H1 (cell line): ENCODE results near the gene GMEB1. TPM values are rescaled to one million over a fixed set of nuclear protein-coding genes. Genes with fewer than 3 reads are reported as not detected.

Experiments used
- CBX5 ChIP-seq: fragments of 300-800, 300-1000 bp; sonication (generic); IDR thresholded peaks from 2 replicates; pipeline ENCODE4 v1.7.1; 2016; ENCODE audit warnings: antibody characterized with exemption, low read length, low read depth
- SAP30 ChIP-seq: fragments of 300-600 bp; sonication (generic); IDR thresholded peaks from 2 replicates; pipeline ENCODE4 v1.7.1; 2012; ENCODE audit warnings: low read length, moderate library complexity, mild to moderate bottlenecking, inconsistent platforms; ENCODE audit not compliant: insufficient read depth, insufficient replicate concordance
- SIX5 ChIP-seq: IDR thresholded peaks from 2 replicates; pipeline ENCODE4 v1.6.1; 2011; ENCODE audit warnings: mild to moderate bottlenecking, low read depth, low read length
- polyA plus RNA-seq, 7 experiments: library from polyadenylated mRNA; depleted of rRNA in 3 of 7; stranded (reverse) in 5 of 7; unstranded in 2 of 7; fragments of >200 nt in 5 of 7; fragments of 200-250 nt in 2 of 7; gene quantifications; 1 replicate in 5 of 7; 2 replicates in 1 of 7; 4 replicates in 1 of 7; pipeline versions ENCODE4 v1.2.1 to v1.2.3, GENCODE V29; 2011 to 2013; ENCODE audit warnings: missing spikeins in 2 of 7, mixed read lengths in 2 of 7
- total RNA-seq: library from RNA; stranded (reverse); fragmentation: NEBNext Ultra II Directional; extraction: Animal tissue kit (Norgen Biotek cat#: 25700); gene quantifications from 2 replicates; pipeline ENCODE4 v1.2.1, GENCODE V29; 2021
- TF ChIP-seq, protein P1 (sequence below): IDR thresholded peaks from 2 replicates; pipeline ENCODE4 v1.6.1; 2011; ENCODE audit warnings: low read length, improper control_type of control experiment

GMEB1 gene
- total and polyA plus RNA-seq, 2 of the 8 experiments (the other 6 are each of a cell fraction or from before 2014, with no cell fraction given) = 13.3 to 26.2 TPM

DNA sequence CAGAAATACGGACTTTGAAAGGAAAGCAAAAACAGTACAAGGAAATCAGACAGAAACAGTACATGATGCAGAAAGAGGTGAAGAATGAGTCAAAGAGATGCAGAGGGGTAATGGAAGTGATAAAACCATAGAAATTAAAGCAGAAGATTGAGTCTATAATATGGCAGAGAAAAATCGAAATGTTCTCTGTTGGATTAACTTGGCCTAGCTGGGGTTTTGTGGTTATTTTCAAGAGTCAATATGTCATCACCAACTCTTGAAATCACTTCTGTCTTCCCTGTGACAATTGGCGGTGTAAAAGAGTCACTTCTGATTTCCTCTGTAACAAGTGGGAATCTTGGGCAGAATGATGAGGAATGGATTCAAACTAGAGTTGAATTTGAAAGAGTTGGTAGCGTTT lies 75.6 kb downstream of the GMEB1 start (continued):
- no peak for TF ChIP-seq SIX5
- TF ChIP-seq CBX5 = no peak
- no peak for TF ChIP-seq SAP30
- TF ChIP-seq, protein P1, sequence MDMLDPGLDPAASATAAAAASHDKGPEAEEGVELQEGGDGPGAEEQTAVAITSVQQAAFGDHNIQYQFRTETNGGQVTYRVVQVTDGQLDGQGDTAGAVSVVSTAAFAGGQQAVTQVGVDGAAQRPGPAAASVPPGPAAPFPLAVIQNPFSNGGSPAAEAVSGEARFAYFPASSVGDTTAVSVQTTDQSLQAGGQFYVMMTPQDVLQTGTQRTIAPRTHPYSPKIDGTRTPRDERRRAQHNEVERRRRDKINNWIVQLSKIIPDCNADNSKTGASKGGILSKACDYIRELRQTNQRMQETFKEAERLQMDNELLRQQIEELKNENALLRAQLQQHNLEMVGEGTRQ = no peak
